Endothelial cell of umbilical vein (primary cell): ENCODE data around the gene HSP90AB1.

Experiments
- EZH2 ChIP-seq: IDR thresholded peaks from 2 replicates; pipeline ENCODE4 v1.6.1; 2012; ENCODE audit warnings: borderline replicate concordance, low read depth, mild to moderate bottlenecking, moderate library complexity, low read length, inconsistent platforms; ENCODE audit not compliant: severe bottlenecking
- POLR2AphosphoS5 ChIP-seq: IDR thresholded peaks from 2 replicates; pipeline ENCODE4 v1.6.1; 2012; ENCODE audit warnings: low read depth, mild to moderate bottlenecking, control low read depth, low read length, moderate library complexity; ENCODE audit not compliant: insufficient read depth
- TF ChIP-seq, protein P1 (sequence below), 2 donors: IDR thresholded peaks; 1 replicate in 1 of 2; 2 replicates in 1 of 2; pipeline ENCODE4 v1.5.1; 2011; ENCODE audit warnings: low read length in 2 of 2, mild to moderate bottlenecking in 2 of 2, moderate library complexity in 2 of 2, control low read depth in 1 of 2, inconsistent platforms in 1 of 2, low read depth in 1 of 2; ENCODE audit not compliant: insufficient read depth in 1 of 2; ENCODE audit errors: extremely low read depth in 1 of 2

DNA sequence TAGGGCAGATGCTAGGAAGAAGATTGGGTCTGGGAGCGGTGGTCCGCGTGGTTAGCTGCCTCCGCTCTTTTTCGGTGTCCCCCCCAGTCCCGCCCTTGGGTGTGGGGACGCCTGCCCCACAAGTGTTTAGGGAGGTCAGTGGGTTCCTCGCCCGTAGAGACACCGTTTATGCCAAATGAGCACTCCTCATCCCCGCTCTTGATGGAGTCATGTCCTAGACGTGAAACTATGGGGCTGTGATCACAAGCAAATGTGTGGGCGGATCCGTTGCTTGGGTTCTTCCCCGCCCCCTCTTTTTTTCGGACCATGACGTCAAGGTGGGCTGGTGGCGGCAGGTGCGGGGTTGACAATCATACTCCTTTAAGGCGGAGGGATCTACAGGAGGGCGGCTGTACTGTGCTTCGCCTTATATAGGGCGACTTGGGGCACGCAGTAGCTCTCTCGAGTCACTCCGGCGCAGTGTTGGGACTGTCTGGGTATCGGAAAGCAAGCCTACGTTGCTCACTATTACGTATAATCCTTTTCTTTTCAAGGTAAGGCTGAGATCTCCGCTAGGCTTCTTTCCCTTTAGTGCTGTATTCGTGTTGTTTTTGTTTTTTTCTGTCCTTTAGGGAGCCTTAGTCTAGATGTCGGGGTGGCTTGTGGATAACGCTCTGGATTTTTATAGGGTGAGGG, at the start of gene HSP90AB1:
- TF ChIP-seq, protein P1, sequence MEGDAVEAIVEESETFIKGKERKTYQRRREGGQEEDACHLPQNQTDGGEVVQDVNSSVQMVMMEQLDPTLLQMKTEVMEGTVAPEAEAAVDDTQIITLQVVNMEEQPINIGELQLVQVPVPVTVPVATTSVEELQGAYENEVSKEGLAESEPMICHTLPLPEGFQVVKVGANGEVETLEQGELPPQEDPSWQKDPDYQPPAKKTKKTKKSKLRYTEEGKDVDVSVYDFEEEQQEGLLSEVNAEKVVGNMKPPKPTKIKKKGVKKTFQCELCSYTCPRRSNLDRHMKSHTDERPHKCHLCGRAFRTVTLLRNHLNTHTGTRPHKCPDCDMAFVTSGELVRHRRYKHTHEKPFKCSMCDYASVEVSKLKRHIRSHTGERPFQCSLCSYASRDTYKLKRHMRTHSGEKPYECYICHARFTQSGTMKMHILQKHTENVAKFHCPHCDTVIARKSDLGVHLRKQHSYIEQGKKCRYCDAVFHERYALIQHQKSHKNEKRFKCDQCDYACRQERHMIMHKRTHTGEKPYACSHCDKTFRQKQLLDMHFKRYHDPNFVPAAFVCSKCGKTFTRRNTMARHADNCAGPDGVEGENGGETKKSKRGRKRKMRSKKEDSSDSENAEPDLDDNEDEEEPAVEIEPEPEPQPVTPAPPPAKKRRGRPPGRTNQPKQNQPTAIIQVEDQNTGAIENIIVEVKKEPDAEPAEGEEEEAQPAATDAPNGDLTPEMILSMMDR (IDR thresholded peaks at IDR 0.05; ENCODE audit: extremely low read depth in 1 of 2, insufficient read depth in 1 of 2, low read depth in 1 of 2, low read length in 2 of 2), result no peak
- TF ChIP-seq POLR2AphosphoS5, result peak; percentile 99
- TF ChIP-seq EZH2, result no peak
